HUES48 (cell line): ENCODE data around the gene NRP1.
"Not testable (repeated sequence)": the region's sequence is repeated elsewhere in the genome, so short reads cannot be mapped to it uniquely, and the experiment has no call there.

Source experiments
- H3K27ac ChIP-seq: one replicate; pipeline ENCODE4 v1.7.0; 2013; ENCODE audit warnings: low read depth, low read length, inconsistent platforms
- H3K27me3 ChIP-seq: 2 replicates; pipeline ENCODE4 v1.6.1; 2013; ENCODE audit warnings: mild to moderate bottlenecking, low read length; ENCODE audit not compliant: control insufficient read depth, insufficient read depth
- H3K36me3 ChIP-seq: 2 replicates; pipeline ENCODE4 v1.6.1; 2013; ENCODE audit warnings: low read length; ENCODE audit not compliant: control insufficient read depth, insufficient read depth
- H3K4me1 ChIP-seq: 2 replicates; pipeline ENCODE4 v1.6.1; 2013; ENCODE audit warnings: mild to moderate bottlenecking, low read length; ENCODE audit not compliant: control insufficient read depth, insufficient read depth
- H3K4me3 ChIP-seq: 2 replicates; pipeline ENCODE4 v1.5.1; 2013; ENCODE audit warnings: mild to moderate bottlenecking, low read depth, low read length
- H3K9ac ChIP-seq: 2 replicates; pipeline ENCODE4 v1.6.1; 2013; ENCODE audit warnings: mild to moderate bottlenecking, low read depth, low read length, moderate library complexity
- H3K9me3 ChIP-seq: 2 replicates; pipeline ENCODE4 v1.6.1; 2013; ENCODE audit warnings: low read length; ENCODE audit not compliant: control insufficient read depth, insufficient read depth

Gene NRP1

GRCh38 chr10:33228426-33228825 is 106.0 kb downstream of the NRP1 start:
- Histone ChIP-seq H3K27ac (no peak overlapping the region), H3K27me3 (no peaks in the 10 kb centered on the region), H3K9ac (no peak overlapping the region)

GRCh38 chr10:33227489-33227888 is 107.0 kb downstream of the NRP1 start:
- no peaks in the 10 kb centered on the region for H3K9me3 ChIP-seq
- no peaks in the 10 kb centered on the region for H3K36me3 ChIP-seq
- H3K9ac ChIP-seq, result no peak overlapping the region
- H3K27ac ChIP-seq, result no peak overlapping the region
- H3K4me3 ChIP-seq, result no peak overlapping the region
- H3K4me1 ChIP-seq, result peaks cover 11% of the 10 kb centered on the region
- no peaks in the 10 kb centered on the region for H3K27me3 ChIP-seq

More at GRCh38 chr10:33228426-33228825, 106.0 kb downstream of the NRP1 start:
- H3K36me3 ChIP-seq, result no peaks in the 10 kb centered on the region
- H3K4me1 ChIP-seq, result peaks cover 11% of the 10 kb centered on the region
- no peaks in the 10 kb centered on the region for H3K9me3 ChIP-seq
- no peak overlapping the region for H3K4me3 ChIP-seq

GRCh38 chr10:33224251-33224965 is 110.1 kb downstream of the NRP1 start:
- H3K4me1 ChIP-seq, result peaks cover 6% of the 10 kb centered on the region
- H3K36me3 ChIP-seq, result no peaks in the 10 kb centered on the region
- H3K9me3 ChIP-seq, result no peaks in the 10 kb centered on the region
- no peak overlapping the region for H3K9ac ChIP-seq
- H3K4me3 ChIP-seq, result no peak overlapping the region
- no peak overlapping the region for H3K27ac ChIP-seq
- no peaks in the 10 kb centered on the region for H3K27me3 ChIP-seq

GRCh38 chr10:33223326-33224000 is 111.0 kb downstream of the NRP1 start:
- Histone ChIP-seq H3K27ac (no peak overlapping the region), H3K27me3 (no peaks in the 10 kb centered on the region), H3K36me3 (no peaks in the 10 kb centered on the region), H3K4me1 (no peaks in the 10 kb centered on the region; the same call in 1 of the 2 replicates), H3K9ac (no peak overlapping the region), H3K9me3 (no peaks in the 10 kb centered on the region), H3K4me3 (no peak overlapping the region)

GRCh38 chr10:33222304-33222703 is 112.2 kb downstream of the NRP1 start:
- not testable (repeated sequence) for H3K27ac ChIP-seq, H3K9ac ChIP-seq, H3K9me3 ChIP-seq, H3K36me3 ChIP-seq, H3K27me3 ChIP-seq, H3K4me3 ChIP-seq, H3K4me1 ChIP-seq

- H3K36me3 ChIP-seq, result no peaks in the 10 kb centered on the region
- H3K9ac ChIP-seq, result no peak overlapping the region
- no peaks in the 10 kb centered on the region for H3K27me3 ChIP-seq
- H3K9me3 ChIP-seq, result no peaks in the 10 kb centered on the region
- no peaks in the 10 kb centered on the region for H3K4me1 ChIP-seq
- H3K27ac ChIP-seq, result no peak overlapping the region
- no peak overlapping the region for H3K4me3 ChIP-seq
These were observed 116.6 kb downstream of the NRP1 start for GRCh38 chr10:33217854-33218253.

GRCh38 chr10:33216661-33217427 is 117.6 kb downstream of the NRP1 start:
- Histone ChIP-seq H3K4me3 (no peak overlapping the region), H3K36me3 (no peaks in the 10 kb centered on the region), H3K27me3 (no peaks in the 10 kb centered on the region), H3K4me1 (no peaks in the 10 kb centered on the region), H3K27ac (no peak overlapping the region), H3K9me3 (no peaks in the 10 kb centered on the region), H3K9ac (no peak overlapping the region)

GRCh38 chr10:33215635-33216034 is 118.8 kb downstream of the NRP1 start:
- H3K27me3 ChIP-seq, result no peaks in the 10 kb centered on the region
- H3K27ac ChIP-seq, result no peak overlapping the region
- no peak overlapping the region for H3K9ac ChIP-seq
- no peaks in the 10 kb centered on the region for H3K9me3 ChIP-seq
- H3K4me1 ChIP-seq, result no peaks in the 10 kb centered on the region
- no peaks in the 10 kb centered on the region for H3K36me3 ChIP-seq
- no peak overlapping the region for H3K4me3 ChIP-seq

GRCh38 chr10:33215154-33215553 is 119.3 kb downstream of the NRP1 start:
- Histone ChIP-seq H3K4me1 (no peaks in the 10 kb centered on the region), H3K36me3 (no peaks in the 10 kb centered on the region), H3K9ac (no peak overlapping the region), H3K27ac (no peak overlapping the region), H3K4me3 (no peak overlapping the region), H3K27me3 (no peaks in the 10 kb centered on the region), H3K9me3 (no peaks in the 10 kb centered on the region)

GRCh38 chr10:33214174-33214573 is 120.3 kb downstream of the NRP1 start:
- Histone ChIP-seq H3K4me3 (no peak overlapping the region), H3K36me3 (no peaks in the 10 kb centered on the region), H3K27ac (no peak overlapping the region)

More at GRCh38 chr10:33214174-33214573, 120.3 kb downstream of the NRP1 start:
- H3K9me3 ChIP-seq, result no peaks in the 10 kb centered on the region
- H3K27me3 ChIP-seq, result no peaks in the 10 kb centered on the region
- H3K9ac ChIP-seq, result no peak overlapping the region
- H3K4me1 ChIP-seq, result no peaks in the 10 kb centered on the region
